GM12801 (cell line): ENCODE data around the gene SLC43A1.

ENCODE experiments used
- CTCF ChIP-seq: IDR thresholded peaks from one replicate; pipeline ENCODE4 v1.5.1; 2011; ENCODE audit warnings: control low read depth; ENCODE audit not compliant: insufficient read length; ENCODE audit errors: extremely low read depth

The SLC43A1 gene

GRCh38 chr11:57459164-57460021, 56.1 kb downstream of the SLC43A1 start:
- no peak for TF ChIP-seq CTCF

- TF ChIP-seq CTCF = no peak
These were observed 56.9 kb downstream of the SLC43A1 start for GRCh38 chr11:57458410-57459163.

- no peak for TF ChIP-seq CTCF
These were observed 57.5 kb downstream of the SLC43A1 start for GRCh38 chr11:57458060-57458409.

- no peak for TF ChIP-seq CTCF
These were observed 57.9 kb downstream of the SLC43A1 start for GRCh38 chr11:57457643-57458023.

- TF ChIP-seq CTCF = peak; percentile 32
These were observed 58.4 kb downstream of the SLC43A1 start for GRCh38 chr11:57456960-57457642.

- TF ChIP-seq CTCF = no peak
These were observed 61.8 kb downstream of the SLC43A1 start for GRCh38 chr11:57453543-57454177.

- TF ChIP-seq CTCF = no peak
These were observed 69.4 kb downstream of the SLC43A1 start for GRCh38 chr11:57446055-57446454.
